HG02623 (cell line): ENCODE data around the gene PLAC1.
A peak's percentile ranks its signal among the peaks of the same experiment; 100 is the strongest.

Source experiments
- ATAC-seq: cut with Tn5 transposase; IDR thresholded peaks from one replicate; pipeline ENCODE4 v1.9.1; 2021; ENCODE audit warnings: moderate library complexity; ENCODE audit not compliant: unreplicated experiment

PLAC1 gene

DNA sequence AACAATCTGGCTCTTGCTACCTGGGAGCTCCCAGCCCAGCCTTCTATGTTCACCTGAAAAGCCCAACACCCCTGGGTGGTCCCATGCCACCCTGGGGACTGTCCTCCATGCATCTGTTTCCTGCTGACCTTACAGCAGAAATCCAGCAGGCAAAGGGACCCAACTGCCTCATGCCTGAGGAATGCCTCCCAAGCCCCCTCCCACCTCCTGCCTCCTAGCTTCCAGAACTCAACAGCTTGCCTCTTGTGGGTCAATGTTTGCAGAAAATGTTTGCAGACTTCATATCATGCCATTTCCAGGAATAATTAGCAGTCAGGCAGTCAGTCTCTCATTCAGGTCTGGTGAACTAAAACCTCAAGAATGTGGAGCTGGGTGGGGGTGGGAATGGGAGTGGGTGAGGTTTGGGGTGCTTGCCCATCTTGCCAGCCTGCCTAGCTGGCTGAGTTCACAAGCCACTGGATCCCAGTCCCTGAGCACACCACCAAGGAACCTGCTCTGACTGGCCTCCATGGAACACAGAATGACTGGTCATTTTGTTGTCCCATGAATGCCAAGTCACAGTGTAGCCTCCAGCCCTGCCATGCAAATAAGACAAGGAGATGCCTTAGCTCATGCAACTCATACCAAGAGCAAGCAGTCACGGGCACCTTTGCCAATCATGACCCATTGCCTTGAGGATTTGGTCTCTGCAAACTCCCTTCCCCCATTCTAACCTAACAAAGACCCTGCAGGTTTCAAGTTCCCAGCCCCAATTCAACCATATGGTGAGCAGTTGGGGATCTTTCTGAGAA lies 12.1 kb upstream of the PLAC1 start:
- no peak for ATAC-seq

DNA sequence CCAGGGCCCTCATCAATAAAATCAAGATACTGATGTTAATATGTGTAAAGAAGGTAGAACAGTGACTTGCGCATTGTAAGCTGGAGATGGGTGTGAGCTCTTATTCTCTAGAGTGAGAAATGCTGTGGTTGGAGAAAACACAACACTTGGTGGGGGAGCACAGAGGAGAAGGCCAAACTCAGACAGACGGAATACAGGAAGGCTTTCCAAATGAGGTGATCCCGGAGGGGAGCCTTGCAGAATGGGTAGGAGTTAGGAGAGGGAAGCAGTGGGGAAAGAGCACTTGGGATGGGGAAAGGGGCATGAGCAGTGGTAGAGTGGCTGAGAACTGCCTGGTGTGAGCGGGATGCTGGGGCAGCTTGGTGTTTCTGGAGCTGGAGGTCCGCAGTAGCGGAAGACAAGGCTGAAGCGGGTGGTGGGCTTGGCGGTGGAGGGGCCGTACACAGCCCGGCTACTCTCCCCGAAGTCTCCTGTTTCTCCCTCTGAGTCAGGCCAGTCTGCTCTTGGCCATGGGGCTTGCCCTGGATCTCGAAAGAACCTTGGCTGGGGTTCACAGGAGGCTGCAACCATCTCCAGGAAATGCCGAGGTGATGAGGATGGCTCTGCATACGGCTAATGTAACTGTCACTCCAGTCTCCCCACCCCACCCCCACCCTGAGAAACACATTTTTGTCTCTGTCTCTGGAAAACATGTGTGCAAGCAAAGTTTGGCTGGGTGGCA lies 11.3 kb upstream of the PLAC1 start:
- ATAC-seq = no peak

DNA sequence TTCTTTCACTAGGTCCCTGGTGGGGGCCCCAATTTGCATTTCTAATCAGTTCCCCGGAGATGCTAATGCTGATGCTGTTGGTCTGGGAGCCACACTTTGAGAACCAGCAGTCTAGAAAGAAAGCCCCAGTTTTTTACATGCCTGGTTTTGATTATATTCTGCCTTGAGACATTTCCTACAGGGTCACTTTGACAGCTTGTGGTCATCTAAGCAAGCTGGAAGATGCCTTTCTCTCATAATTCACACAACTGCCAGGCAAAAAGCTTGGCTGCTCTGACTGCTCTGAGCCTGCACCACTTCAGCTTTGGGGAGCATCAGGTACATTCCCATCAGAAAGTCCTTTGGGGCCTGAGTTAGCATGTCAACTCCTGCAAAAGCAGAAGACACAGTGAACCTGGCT lies 5.9 kb upstream of the PLAC1 start:
- no peak for ATAC-seq

GRCh38 chrX:134661295-134661694 lies 3.0 kb upstream of the PLAC1 start:
- no peak for ATAC-seq

DNA sequence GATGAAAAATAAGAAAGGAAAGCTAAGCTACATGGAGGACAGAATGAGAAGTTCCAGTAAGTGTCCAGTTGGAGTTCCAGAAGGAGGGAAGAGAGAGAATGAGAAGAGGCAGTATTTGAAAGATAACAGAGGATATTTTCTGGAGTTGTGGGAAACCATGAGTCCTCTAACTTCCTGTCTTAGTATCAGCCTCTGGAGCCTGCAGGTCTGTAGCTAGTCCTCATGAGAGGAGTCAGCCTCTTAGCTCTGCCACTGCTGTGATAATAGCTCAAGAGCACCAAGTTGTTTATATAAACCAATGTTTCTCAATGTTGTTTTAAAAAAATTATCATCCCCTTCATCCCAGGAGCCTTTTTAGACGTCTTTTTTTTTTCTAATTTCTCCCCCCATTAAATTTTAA lies 2.4 kb upstream of the PLAC1 start:
- no peak for ATAC-seq

GRCh38 chrX:134659761-134660160 lies 1.5 kb upstream of the PLAC1 start:
- ATAC-seq = no peak

DNA sequence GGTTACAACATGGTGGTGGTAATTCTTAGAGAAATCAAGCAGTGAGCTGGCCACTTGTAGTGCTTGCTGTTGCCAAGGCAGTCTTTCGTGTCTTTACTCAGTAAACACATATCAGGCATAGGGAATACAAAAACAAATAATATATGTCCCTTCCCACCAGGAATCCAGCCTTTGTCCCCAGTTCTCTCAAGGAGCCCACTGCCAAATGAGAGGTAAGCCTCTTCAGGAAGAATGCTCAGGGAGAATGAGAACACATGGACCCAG lies 421 bp upstream of the PLAC1 start:
- ATAC-seq = no peak

GRCh38 chrX:134654398-134655012 lies 3.8 kb downstream of the PLAC1 start:
- no peak for ATAC-seq

- ATAC-seq = no peak
Observed at GRCh38 chrX:134653835-134654234, 4.4 kb downstream of the PLAC1 start.

DNA sequence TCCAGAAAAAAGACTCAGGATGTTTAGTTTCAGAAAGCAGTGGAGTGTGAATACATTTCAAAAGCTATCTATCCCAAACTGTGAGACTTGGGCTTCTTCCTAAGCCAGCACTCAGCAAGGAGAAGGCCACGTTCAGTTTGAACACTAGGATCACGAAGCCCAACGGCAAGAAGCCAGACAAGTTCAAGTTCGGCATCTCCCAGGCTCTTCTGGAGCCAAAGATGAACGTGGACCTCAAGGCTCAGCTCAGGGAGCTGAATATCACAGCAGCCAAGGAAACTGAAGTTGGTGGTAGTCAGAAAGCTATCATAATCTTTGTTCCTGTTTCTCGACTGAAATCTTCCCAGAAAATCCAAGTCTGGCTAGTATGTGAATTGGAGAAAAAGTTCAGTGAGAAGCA lies 7.6 kb downstream of the PLAC1 start:
- no peak for ATAC-seq

- no peak for ATAC-seq
Observed at GRCh38 chrX:134649770-134650169, 8.5 kb downstream of the PLAC1 start.

GRCh38 chrX:134647477-134647877 lies 10.8 kb downstream of the PLAC1 start:
- no peak for ATAC-seq

DNA sequence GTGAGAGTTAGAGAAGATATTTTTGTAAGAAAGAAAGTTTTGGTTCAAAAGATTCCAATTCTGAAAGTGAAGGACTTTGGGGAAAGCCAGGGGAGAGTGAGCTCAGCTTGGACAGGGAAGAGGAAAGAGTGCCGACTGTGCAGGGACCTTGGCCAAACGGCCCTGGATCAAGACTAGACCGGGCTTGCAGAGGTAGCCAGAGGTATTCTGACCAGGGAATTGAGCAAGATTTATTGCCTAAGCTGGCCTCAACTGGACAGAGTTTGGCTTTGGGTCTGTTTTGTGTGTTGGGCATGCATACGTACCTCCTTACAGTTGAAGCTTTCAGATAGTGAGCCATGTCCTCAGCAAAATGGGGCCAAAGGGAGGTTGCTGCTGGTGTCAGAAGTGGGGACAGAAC lies 11.6 kb downstream of the PLAC1 start:
- ATAC-seq = no peak

- ATAC-seq = no peak
Observed at GRCh38 chrX:134645936-134646543, 12.2 kb downstream of the PLAC1 start.

DNA sequence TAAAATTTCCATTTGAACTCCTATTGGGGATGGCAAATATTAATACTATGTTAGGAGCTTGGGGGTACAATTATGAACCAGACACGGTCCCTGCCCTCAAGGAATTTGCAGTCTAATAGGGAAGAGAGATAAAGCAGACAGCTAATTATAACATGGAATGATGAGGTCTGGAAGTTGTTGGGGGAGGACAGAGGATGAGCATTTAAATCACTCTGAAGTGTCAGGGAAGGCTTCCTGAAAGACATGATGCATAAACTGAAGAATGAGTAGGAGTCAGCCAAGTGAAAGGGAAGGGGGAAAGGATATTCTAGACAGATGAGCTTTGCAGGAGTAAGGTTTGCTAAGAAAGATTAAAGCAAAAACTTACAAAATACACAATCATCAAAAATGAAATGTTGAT lies 15.9 kb downstream of the PLAC1 start:
- no peak for ATAC-seq

DNA sequence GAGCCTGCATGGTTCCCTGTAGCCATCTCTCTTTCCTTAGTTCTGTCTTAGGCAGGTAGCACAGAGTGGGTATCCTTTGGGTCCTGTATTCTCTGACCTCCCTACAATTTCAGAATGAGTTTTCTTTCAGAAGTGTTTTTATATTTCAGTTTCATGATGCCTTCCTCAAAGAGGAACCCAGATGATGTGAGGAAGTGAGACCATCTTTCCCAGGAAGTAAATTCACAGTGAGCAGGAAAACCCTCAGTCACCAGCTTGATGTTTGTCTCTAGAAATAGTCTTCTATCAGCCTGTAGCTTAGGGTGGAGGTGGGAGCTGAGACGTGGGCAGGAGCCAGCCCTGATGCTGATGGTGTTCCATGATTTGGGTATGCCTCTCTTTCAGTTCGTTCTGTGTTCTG lies 16.9 kb downstream of the PLAC1 start:
- no peak for ATAC-seq

- no peak for ATAC-seq
Observed at GRCh38 chrX:134640914-134641313, 17.4 kb downstream of the PLAC1 start.

- ATAC-seq = no peak
Observed at GRCh38 chrX:134636851-134637250, 21.4 kb downstream of the PLAC1 start.

DNA sequence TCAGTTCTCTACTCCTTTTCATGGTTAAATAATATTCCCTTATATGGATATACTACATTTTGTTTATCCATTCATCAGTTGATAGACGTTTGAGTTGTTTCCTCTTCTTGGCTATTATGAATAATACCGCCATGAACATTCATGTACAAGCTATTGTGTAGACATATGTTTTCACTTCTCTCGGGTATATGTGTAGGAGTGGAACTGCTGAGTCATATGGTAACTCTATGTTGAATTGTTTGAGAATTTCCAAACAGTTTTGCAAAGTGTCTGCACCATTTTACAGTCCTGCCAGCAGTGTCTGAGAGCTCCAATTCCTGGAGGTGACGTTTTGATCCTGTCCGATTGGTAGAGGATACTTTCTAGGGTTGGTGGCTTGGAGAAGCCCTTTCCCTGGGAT lies 23.6 kb downstream of the PLAC1 start:
- peak; percentile 78 for ATAC-seq

DNA sequence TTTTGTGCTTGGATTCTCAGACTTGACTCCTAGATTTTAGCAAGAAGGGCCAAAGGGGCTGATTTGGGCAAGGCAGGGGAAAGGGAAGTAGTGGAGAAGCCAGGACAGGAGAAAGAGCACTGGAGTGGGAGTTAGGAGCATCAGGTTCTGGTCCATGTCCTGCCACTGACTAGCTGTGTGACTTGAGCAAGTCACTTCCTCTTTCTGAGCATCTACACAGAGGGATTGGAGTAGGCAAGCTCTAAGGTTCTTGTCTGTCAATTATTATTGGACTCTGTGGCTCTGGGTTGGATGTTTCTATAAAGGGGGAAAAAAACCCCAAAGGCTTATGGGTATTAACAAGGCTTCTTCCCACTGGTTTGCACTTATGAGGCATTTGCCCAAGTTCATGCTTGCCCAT lies 24.4 kb downstream of the PLAC1 start:
- no peak for ATAC-seq

DNA sequence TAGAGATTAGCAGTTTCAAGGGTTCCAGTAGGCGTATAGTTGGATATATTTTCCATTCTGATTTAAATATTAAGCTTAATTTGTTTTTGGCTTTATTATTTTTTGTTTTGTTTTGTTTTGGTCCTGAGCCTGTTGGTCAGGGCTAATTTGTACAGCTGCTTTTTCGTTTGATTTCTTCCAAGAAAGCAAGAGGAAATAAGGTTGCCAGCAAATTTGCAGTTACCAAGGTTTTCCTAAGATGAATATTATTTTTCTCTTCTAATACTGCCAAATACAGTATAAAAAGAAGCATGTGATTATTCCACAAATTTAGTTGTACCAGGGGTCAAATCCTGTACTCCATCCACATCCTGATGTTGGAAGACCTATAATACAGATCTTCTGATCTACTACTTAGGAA lies 24.9 kb downstream of the PLAC1 start:
- no peak for ATAC-seq

GRCh38 chrX:134632355-134632754 lies 25.9 kb downstream of the PLAC1 start:
- no peak for ATAC-seq
